ENCODE results near the gene CPSF4. TPM values are rescaled to one million over a fixed set of nuclear protein-coding genes. Genes with fewer than 3 reads are reported as not detected.
"Not testable (repeated sequence)": the region's sequence is repeated elsewhere in the genome, so short reads cannot be mapped to it uniquely, and the experiment has no call there.

The CPSF4 gene
- polyA plus RNA-seq, 3 donors from 2014 or later, result 18.4 to 26.6 (median 22.2) TPM

- Mint-ChIP-seq H3K4me3 (no peak overlapping the region), H3K27me3 (ENCODE audit: low read depth in 3 of 3) (peaks cover 0 to 2% (median 1%) of the 10 kb centered on the region in 3 donors), H3K9me3 (peaks cover 3 to 21% (median 16%) of the 10 kb centered on the region in 6 donors), H3K4me1 (peaks cover 5 to 11% of the 10 kb centered on the region in 2 donors), H3K36me3 (peaks cover 31 to 38% (median 37%) of the 10 kb centered on the region in 3 donors), H3K27ac (peak overlapping the region in 2 of 6 donors; percentile 22 to 65)
- no peak for DNase-seq
These were observed 52.1 kb downstream of the CPSF4 start for GRCh38 chr7:99490878-99491277.

- Mint-ChIP-seq H3K27me3 (ENCODE audit: low read depth in 3 of 3) (peaks cover 0 to 7% (median 3%) of the 10 kb centered on the region in 3 donors), H3K36me3 (peaks cover 32 to 50% (median 49%) of the 10 kb centered on the region in 3 donors), H3K4me3 (no peak overlapping the region), H3K9me3 (peaks cover 3 to 21% (median 16%) of the 10 kb centered on the region in 6 donors), H3K4me1 (peaks cover 23 to 36% of the 10 kb centered on the region in 2 donors), H3K27ac (no peak overlapping the region)
- no peak for DNase-seq
These were observed 55.1 kb downstream of the CPSF4 start for GRCh38 chr7:99493823-99494222.

- Mint-ChIP-seq H3K27ac (peak overlapping the region; percentile 69 to 100 (median 97)), H3K27me3 (ENCODE audit: low read depth in 3 of 3) (peaks cover 4 to 14% (median 8%) of the 10 kb centered on the region in 3 donors), H3K4me1 (peaks cover 42 to 60% of the 10 kb centered on the region in 2 donors), H3K9me3 (peaks cover 3 to 18% (median 14%) of the 10 kb centered on the region in 6 donors), H3K4me3 (peak overlapping the region; percentile 96 to 100 (median 98)), H3K36me3 (peaks cover 25 to 37% (median 34%) of the 10 kb centered on the region in 3 donors)
- no peak for DNase-seq
These were observed 59.2 kb downstream of the CPSF4 start for GRCh38 chr7:99497766-99498545.

- H3K9me3 Mint-ChIP-seq, result peaks cover 3 to 12% (median 10%) of the 10 kb centered on the region in 6 donors
These were observed 59.8 kb downstream of the CPSF4 start for GRCh38 chr7:99498546-99498944.

GRCh38 chr7:99499371-99499720, 60.6 kb downstream of the CPSF4 start:
- peak; percentile 50 to 62 (median 59) for DNase-seq
- peaks cover 44 to 52% of the 10 kb centered on the region in 2 donors for H3K4me1 Mint-ChIP-seq
- H3K27me3 Mint-ChIP-seq (ENCODE audit: low read depth in 3 of 3), result peaks cover 5 to 14% (median 8%) of the 10 kb centered on the region in 3 donors
- H3K4me3 Mint-ChIP-seq, result peak overlapping the region; percentile 96 to 100 (median 98)
- H3K27ac Mint-ChIP-seq, result peak overlapping the region; percentile 96 to 100 (median 99)
- H3K9me3 Mint-ChIP-seq, result peaks cover 0 to 4% (median 2%) of the 10 kb centered on the region in 6 donors
- H3K36me3 Mint-ChIP-seq, result peaks cover 12 to 23% (median 20%) of the 10 kb centered on the region in 3 donors

More at GRCh38 chr7:99498546-99498944, 59.8 kb downstream of the CPSF4 start:
- no peak for DNase-seq
- Mint-ChIP-seq H3K27ac (peak overlapping the region; percentile 96 to 100 (median 99)), H3K4me1 (peaks cover 44 to 54% of the 10 kb centered on the region in 2 donors), H3K36me3 (peaks cover 20 to 31% (median 28%) of the 10 kb centered on the region in 3 donors), H3K27me3 (ENCODE audit: low read depth in 3 of 3) (peaks cover 4 to 14% (median 8%) of the 10 kb centered on the region in 3 donors), H3K4me3 (peak overlapping the region; percentile 96 to 100 (median 98))

- H3K4me3 Mint-ChIP-seq, result peak within 1 kb of the TSS; percentile 96 to 100 (median 98)
- peaks cover 44 to 52% of the 10 kb centered on the region in 2 donors for H3K4me1 Mint-ChIP-seq
- peaks cover 9 to 17% (median 14%) of the 10 kb centered on the region in 3 donors for H3K36me3 Mint-ChIP-seq
- peak; percentile 86 to 89 (median 88) for DNase-seq
- peaks cover 12 to 19% (median 12%) of the 10 kb centered on the region in 3 donors for H3K27me3 Mint-ChIP-seq (ENCODE audit: low read depth in 3 of 3)
- peak within 1 kb of the TSS; percentile 96 to 100 (median 99) for H3K27ac Mint-ChIP-seq
- H3K9me3 Mint-ChIP-seq, result peaks cover 0 to under 1% (median 0%) of the 10 kb centered on the region in 6 donors
These were observed 61.2 kb downstream of the CPSF4 start, which contains the start of gene ZNF394 for GRCh38 chr7:99499721-99500636. ZNF394 (minus strand) TSS chr7:99500281; CDS start chr7:99500093, 188 bp downstream.

GRCh38 chr7:99500637-99501009, 61.9 kb downstream of the CPSF4 start:
- no peak for DNase-seq
- Mint-ChIP-seq H3K4me3 (peak overlapping the region; percentile 96 to 100 (median 98)), H3K27me3 (ENCODE audit: low read depth in 3 of 3) (peaks cover 12 to 19% (median 14%) of the 10 kb centered on the region in 3 donors), H3K27ac (peak overlapping the region; percentile 96 to 100 (median 99)), H3K9me3 (no peaks in the 10 kb centered on the region), H3K4me1 (peaks cover 49 to 58% of the 10 kb centered on the region in 2 donors), H3K36me3 (peaks cover 9 to 16% (median 11%) of the 10 kb centered on the region in 3 donors)

GRCh38 chr7:99501236-99501635, 62.5 kb downstream of the CPSF4 start:
- H3K36me3 Mint-ChIP-seq, result peaks cover 9 to 12% (median 9%) of the 10 kb centered on the region in 3 donors
- H3K27me3 Mint-ChIP-seq (ENCODE audit: low read depth in 3 of 3), result peaks cover 12 to 19% (median 12%) of the 10 kb centered on the region in 3 donors
- H3K4me1 Mint-ChIP-seq, result peaks cover 52 to 61% of the 10 kb centered on the region in 2 donors

GRCh38 chr7:99504281-99504602, 65.5 kb downstream of the CPSF4 start:
- no peak for DNase-seq
- Mint-ChIP-seq H3K4me3 (peak overlapping the region; percentile 87 to 100 (median 97)), H3K27me3 (ENCODE audit: low read depth in 3 of 3) (peaks cover 12 to 14% (median 12%) of the 10 kb centered on the region in 3 donors), H3K27ac (peak overlapping the region; percentile 88 to 100 (median 98)), H3K9me3 (no peaks in the 10 kb centered on the region), H3K36me3 (peaks cover 0 to 3% (median 3%) of the 10 kb centered on the region in 3 donors), H3K4me1 (peaks cover 41 to 45% of the 10 kb centered on the region in 2 donors)

More at GRCh38 chr7:99501236-99501635, 62.5 kb downstream of the CPSF4 start:
- not testable (repeated sequence) for DNase-seq, H3K9me3 Mint-ChIP-seq
- peak overlapping the region; percentile 96 to 100 (median 98) for H3K4me3 Mint-ChIP-seq
- peak overlapping the region; percentile 55 to 96 (median 61) for H3K27ac Mint-ChIP-seq

GRCh38 chr7:99504603-99505323, 66.0 kb downstream of the CPSF4 start, which contains the start of gene ZKSCAN5:
ZKSCAN5 (plus strand) TSS chr7:99504662; CDS start chr7:99506045, 1,383 bp downstream.
- peaks cover 37 to 39% of the 10 kb centered on the region in 2 donors for H3K4me1 Mint-ChIP-seq
- DNase-seq, result peak; percentile 96 to 97 (median 97)
- peak within 1 kb of the TSS; percentile 87 to 100 (median 97) for H3K4me3 Mint-ChIP-seq
- H3K36me3 Mint-ChIP-seq, result peaks cover 0 to 3% (median 3%) of the 10 kb centered on the region in 3 donors
- H3K27me3 Mint-ChIP-seq (ENCODE audit: low read depth in 3 of 3), result peaks cover 7 to 12% (median 10%) of the 10 kb centered on the region in 3 donors
- H3K9me3 Mint-ChIP-seq, result no peaks in the 10 kb centered on the region
- H3K27ac Mint-ChIP-seq, result peak within 1 kb of the TSS; percentile 88 to 100 (median 98)

- Mint-ChIP-seq H3K4me3 (peak overlapping the region; percentile 87 to 100 (median 97)), H3K36me3 (no peaks in the 10 kb centered on the region), H3K27ac (peak overlapping the region; percentile 88 to 100 (median 98)), H3K27me3 (ENCODE audit: low read depth in 3 of 3) (peaks cover 4 to 9% (median 5%) of the 10 kb centered on the region in 3 donors), H3K9me3 (no peaks in the 10 kb centered on the region), H3K4me1 (peaks cover 32 to 34% of the 10 kb centered on the region in 2 donors)
- DNase-seq, result no peak
These were observed 66.5 kb downstream of the CPSF4 start for GRCh38 chr7:99505324-99505662.
